ENCODE results near the gene SEC16B. TPM values are rescaled to one million over a fixed set of nuclear protein-coding genes. Genes with fewer than 3 reads are reported as not detected.

The SEC16B gene
- total RNA-seq, 1 donor from 2014 or later: 5.7 TPM

DNA sequence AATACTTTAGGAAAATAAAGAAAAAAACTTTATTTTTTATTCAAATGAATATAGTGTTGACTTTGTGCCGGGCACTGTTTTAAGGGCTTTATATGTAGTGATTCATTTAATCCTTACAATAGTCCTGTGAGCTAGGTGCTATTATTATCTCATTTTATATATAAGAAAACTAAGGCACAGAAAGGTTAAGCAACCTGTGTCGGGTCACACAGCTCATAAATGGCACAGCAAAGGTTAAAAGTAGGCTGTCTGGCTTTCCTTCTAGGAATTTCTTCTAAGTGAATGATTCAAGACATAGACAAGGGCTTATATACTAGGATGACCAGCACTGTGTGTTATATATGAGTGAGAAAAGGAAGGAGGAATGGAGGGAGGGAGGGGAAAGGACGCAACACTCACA, 35.4 kb downstream of the SEC16B start:
- H3K4me1 ChIP-seq (ENCODE audit: control insufficient read depth in 3 of 3, insufficient read depth in 3 of 3, low read length in 3 of 3): no peaks in the 10 kb centered on the region
- H3K27me3 ChIP-seq (ENCODE audit: control insufficient read depth in 3 of 3, insufficient read depth in 3 of 3, low read length in 3 of 3): no peaks in the 10 kb centered on the region
- no peak overlapping the region for H3K27ac ChIP-seq (ENCODE audit: low read depth, low read length)
- no peaks in the 10 kb centered on the region for H3K9me3 ChIP-seq (ENCODE audit: control insufficient read depth in 3 of 3, low read length in 3 of 3)
- peaks cover 46 to 80% (median 75%) of the 10 kb centered on the region in 3 donors for H3K36me3 ChIP-seq (ENCODE audit: control insufficient read depth in 3 of 3, insufficient read depth in 3 of 3, low read length in 3 of 3)
- H3K4me3 ChIP-seq (ENCODE audit: low read length in 3 of 3): no peak overlapping the region
- no peak overlapping the region for H3K9ac ChIP-seq (ENCODE audit: low read depth in 1 of 3, low read length in 3 of 3)

- H3K9me3 ChIP-seq (ENCODE audit: control insufficient read depth in 3 of 3, low read length in 3 of 3): no peaks in the 10 kb centered on the region
- H3K9ac ChIP-seq (ENCODE audit: low read depth in 1 of 3, low read length in 3 of 3): no peak overlapping the region
- H3K27ac ChIP-seq (ENCODE audit: low read depth, low read length): no peak overlapping the region
- no peaks in the 10 kb centered on the region for H3K4me1 ChIP-seq (ENCODE audit: control insufficient read depth in 3 of 3, insufficient read depth in 3 of 3, low read length in 3 of 3)
- H3K36me3 ChIP-seq (ENCODE audit: control insufficient read depth in 3 of 3, insufficient read depth in 3 of 3, low read length in 3 of 3): peaks cover 47 to 77% (median 75%) of the 10 kb centered on the region in 3 donors
- H3K27me3 ChIP-seq (ENCODE audit: control insufficient read depth in 3 of 3, insufficient read depth in 3 of 3, low read length in 3 of 3): no peaks in the 10 kb centered on the region
- no peak overlapping the region for H3K4me3 ChIP-seq (ENCODE audit: low read length in 3 of 3)
These were observed 36.0 kb downstream of the SEC16B start for GRCh38 chr1:177933881-177934280.

DNA sequence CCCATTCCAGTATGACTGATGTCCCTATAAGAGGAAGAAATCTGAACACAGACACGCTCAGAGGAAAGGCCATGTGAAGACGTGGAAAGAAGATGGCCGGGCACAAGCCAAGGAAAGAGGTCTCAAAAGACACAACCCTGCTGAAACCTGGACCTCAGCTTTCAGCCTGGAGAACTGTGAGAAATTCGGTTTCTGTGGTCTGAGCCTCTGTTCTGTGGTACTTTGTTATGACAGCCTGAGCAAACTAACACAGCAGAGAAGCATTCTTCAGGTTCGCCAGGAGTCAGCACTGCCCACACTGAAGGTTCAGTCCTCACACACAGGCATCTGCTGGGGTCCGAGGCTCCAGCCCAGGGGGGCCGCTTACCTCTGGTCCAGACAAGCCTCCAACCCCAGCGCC, 37.7 kb downstream of the SEC16B start:
- Histone ChIP-seq H3K36me3 (ENCODE audit: control insufficient read depth in 3 of 3, insufficient read depth in 3 of 3, low read length in 3 of 3) (peaks cover 45 to 66% (median 64%) of the 10 kb centered on the region in 3 donors), H3K27me3 (ENCODE audit: control insufficient read depth in 3 of 3, insufficient read depth in 3 of 3, low read length in 3 of 3) (no peaks in the 10 kb centered on the region), H3K9ac (ENCODE audit: low read depth in 1 of 3, low read length in 3 of 3) (no peak overlapping the region), H3K9me3 (ENCODE audit: control insufficient read depth in 3 of 3, low read length in 3 of 3) (no peaks in the 10 kb centered on the region), H3K4me3 (ENCODE audit: low read length in 3 of 3) (no peak overlapping the region), H3K27ac (ENCODE audit: low read depth, low read length) (no peak overlapping the region), H3K4me1 (ENCODE audit: control insufficient read depth in 3 of 3, insufficient read depth in 3 of 3, low read length in 3 of 3) (no peaks in the 10 kb centered on the region)

- no peaks in the 10 kb centered on the region for H3K9me3 ChIP-seq (ENCODE audit: control insufficient read depth in 3 of 3, low read length in 3 of 3)
- H3K4me1 ChIP-seq (ENCODE audit: control insufficient read depth in 3 of 3, insufficient read depth in 3 of 3, low read length in 3 of 3): no peaks in the 10 kb centered on the region
- no peak overlapping the region for H3K9ac ChIP-seq (ENCODE audit: low read depth in 1 of 3, low read length in 3 of 3)
- H3K36me3 ChIP-seq (ENCODE audit: control insufficient read depth in 3 of 3, insufficient read depth in 3 of 3, low read length in 3 of 3): peaks cover 28 to 42% (median 41%) of the 10 kb centered on the region in 3 donors
- H3K27me3 ChIP-seq (ENCODE audit: control insufficient read depth in 3 of 3, insufficient read depth in 3 of 3, low read length in 3 of 3): no peaks in the 10 kb centered on the region
- no peak overlapping the region for H3K4me3 ChIP-seq (ENCODE audit: low read length in 3 of 3)
- H3K27ac ChIP-seq (ENCODE audit: low read depth, low read length): no peak overlapping the region
These were observed 40.9 kb downstream of the SEC16B start for GRCh38 chr1:177928952-177929351.

DNA sequence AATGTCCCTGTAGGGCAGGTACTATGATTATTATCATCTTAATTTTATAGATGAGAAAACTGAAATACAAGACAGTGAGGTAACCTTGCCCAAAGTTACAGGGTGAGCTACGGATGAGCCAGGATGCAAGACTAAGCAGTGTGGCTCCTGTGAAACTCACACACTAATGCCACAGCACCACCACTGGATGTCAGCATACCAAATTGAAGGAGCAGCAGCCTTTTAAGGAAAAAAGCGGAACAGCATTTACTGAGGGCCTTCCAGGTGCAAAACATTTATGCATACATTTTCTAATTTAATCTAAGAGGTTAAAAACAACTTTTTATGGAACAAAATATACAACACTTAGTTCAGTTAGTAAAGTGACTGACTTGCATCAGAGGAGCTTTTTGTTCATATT, 41.7 kb downstream of the SEC16B start:
- H3K27me3 ChIP-seq (ENCODE audit: control insufficient read depth in 3 of 3, insufficient read depth in 3 of 3, low read length in 3 of 3): no peaks in the 10 kb centered on the region
- H3K36me3 ChIP-seq (ENCODE audit: control insufficient read depth in 3 of 3, insufficient read depth in 3 of 3, low read length in 3 of 3): peaks cover 26 to 36% (median 33%) of the 10 kb centered on the region in 3 donors
- no peak overlapping the region for H3K9ac ChIP-seq (ENCODE audit: low read depth in 1 of 3, low read length in 3 of 3)
- H3K4me1 ChIP-seq (ENCODE audit: control insufficient read depth in 3 of 3, insufficient read depth in 3 of 3, low read length in 3 of 3): no peaks in the 10 kb centered on the region
- H3K9me3 ChIP-seq (ENCODE audit: control insufficient read depth in 3 of 3, low read length in 3 of 3): no peaks in the 10 kb centered on the region
- H3K4me3 ChIP-seq (ENCODE audit: low read length in 3 of 3): no peak overlapping the region
- no peak overlapping the region for H3K27ac ChIP-seq (ENCODE audit: low read depth, low read length)

DNA sequence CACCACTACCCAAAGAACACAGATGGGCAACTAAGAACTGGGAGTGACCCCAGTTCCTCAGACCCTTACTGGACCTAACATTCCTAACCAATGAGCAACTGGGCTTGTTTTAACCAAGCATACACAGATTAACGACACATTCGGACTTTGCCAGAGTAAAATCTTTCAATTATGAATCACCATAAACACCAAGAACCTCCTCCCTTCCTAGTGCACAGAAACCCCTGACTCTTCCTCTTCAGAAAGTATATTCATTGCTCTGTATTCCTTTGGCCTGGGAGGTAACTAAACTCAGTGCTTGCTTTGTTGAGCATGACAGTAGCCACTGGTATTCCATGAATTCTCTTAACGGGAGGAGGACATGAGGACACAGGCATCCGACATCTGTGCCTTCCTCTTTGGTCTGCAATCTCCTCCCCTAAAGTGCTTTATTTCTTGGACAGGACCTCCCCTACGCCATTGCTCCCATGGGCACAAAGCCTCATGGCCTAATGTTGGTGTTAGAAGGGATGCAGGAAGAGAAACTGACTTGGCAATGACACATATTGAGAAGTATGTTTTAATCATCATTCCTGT, 42.7 kb downstream of the SEC16B start:
- no peak overlapping the region for H3K27ac ChIP-seq (ENCODE audit: low read depth, low read length)
- H3K36me3 ChIP-seq (ENCODE audit: control insufficient read depth in 3 of 3, insufficient read depth in 3 of 3, low read length in 3 of 3): peaks cover 19 to 27% (median 24%) of the 10 kb centered on the region in 3 donors
- no peak overlapping the region for H3K9ac ChIP-seq (ENCODE audit: low read depth in 1 of 3, low read length in 3 of 3)
- no peaks in the 10 kb centered on the region for H3K9me3 ChIP-seq (ENCODE audit: control insufficient read depth in 3 of 3, low read length in 3 of 3)
- no peaks in the 10 kb centered on the region for H3K27me3 ChIP-seq (ENCODE audit: control insufficient read depth in 3 of 3, insufficient read depth in 3 of 3, low read length in 3 of 3)
- no peak overlapping the region for H3K4me3 ChIP-seq (ENCODE audit: low read length in 3 of 3)
- no peaks in the 10 kb centered on the region for H3K4me1 ChIP-seq (ENCODE audit: control insufficient read depth in 3 of 3, insufficient read depth in 3 of 3, low read length in 3 of 3)

DNA sequence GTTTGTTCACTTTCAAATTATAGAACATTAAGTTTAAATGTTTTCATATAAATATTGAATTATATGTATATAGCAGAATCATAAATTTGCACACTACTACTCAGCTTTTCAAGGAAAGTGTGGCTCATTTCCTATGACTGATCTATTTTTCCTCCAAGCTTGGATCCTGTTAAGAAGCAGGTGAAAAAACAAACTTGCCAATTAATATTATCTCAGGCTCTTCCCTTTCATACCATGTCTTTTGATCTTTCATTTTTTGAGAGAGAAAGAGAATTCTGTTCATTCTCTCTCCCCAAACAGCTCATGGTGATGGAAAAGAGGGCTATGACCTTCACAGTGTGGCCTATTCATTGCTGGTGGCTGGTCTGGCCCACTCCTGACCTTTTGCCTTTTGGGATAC, 43.7 kb downstream of the SEC16B start:
- Histone ChIP-seq H3K4me1 (ENCODE audit: control insufficient read depth in 3 of 3, insufficient read depth in 3 of 3, low read length in 3 of 3) (no peaks in the 10 kb centered on the region), H3K36me3 (ENCODE audit: control insufficient read depth in 3 of 3, insufficient read depth in 3 of 3, low read length in 3 of 3) (peaks cover 16 to 20% (median 17%) of the 10 kb centered on the region in 3 donors), H3K27me3 (ENCODE audit: control insufficient read depth in 3 of 3, insufficient read depth in 3 of 3, low read length in 3 of 3) (no peaks in the 10 kb centered on the region), H3K9me3 (ENCODE audit: control insufficient read depth in 3 of 3, low read length in 3 of 3) (no peaks in the 10 kb centered on the region), H3K9ac (ENCODE audit: low read depth in 1 of 3, low read length in 3 of 3) (no peak overlapping the region), H3K4me3 (ENCODE audit: low read length in 3 of 3) (no peak overlapping the region), H3K27ac (ENCODE audit: low read depth, low read length) (no peak overlapping the region)

- Histone ChIP-seq H3K9ac (ENCODE audit: low read depth in 1 of 3, low read length in 3 of 3) (no peak overlapping the region), H3K36me3 (ENCODE audit: control insufficient read depth in 3 of 3, insufficient read depth in 3 of 3, low read length in 3 of 3) (peaks cover 8 to 11% (median 8%) of the 10 kb centered on the region in 3 donors), H3K9me3 (ENCODE audit: control insufficient read depth in 3 of 3, low read length in 3 of 3) (no peaks in the 10 kb centered on the region), H3K27ac (ENCODE audit: low read depth, low read length) (no peak overlapping the region), H3K27me3 (ENCODE audit: control insufficient read depth in 3 of 3, insufficient read depth in 3 of 3, low read length in 3 of 3) (no peaks in the 10 kb centered on the region), H3K4me3 (ENCODE audit: low read length in 3 of 3) (no peak overlapping the region), H3K4me1 (ENCODE audit: control insufficient read depth in 3 of 3, insufficient read depth in 3 of 3, low read length in 3 of 3) (no peaks in the 10 kb centered on the region)
These were observed 44.9 kb downstream of the SEC16B start for GRCh38 chr1:177925006-177925405.

GRCh38 chr1:177923441-177923840, 46.4 kb downstream of the SEC16B start:
- no peak overlapping the region for H3K4me3 ChIP-seq (ENCODE audit: low read length in 3 of 3)
- H3K27me3 ChIP-seq (ENCODE audit: control insufficient read depth in 3 of 3, insufficient read depth in 3 of 3, low read length in 3 of 3): no peaks in the 10 kb centered on the region
- no peak overlapping the region for H3K27ac ChIP-seq (ENCODE audit: low read depth, low read length)
- no peaks in the 10 kb centered on the region for H3K4me1 ChIP-seq (ENCODE audit: control insufficient read depth in 3 of 3, insufficient read depth in 3 of 3, low read length in 3 of 3)
- no peak overlapping the region for H3K9ac ChIP-seq (ENCODE audit: low read depth in 1 of 3, low read length in 3 of 3)
- H3K36me3 ChIP-seq (ENCODE audit: control insufficient read depth in 3 of 3, insufficient read depth in 3 of 3, low read length in 3 of 3): no peaks in the 10 kb centered on the region
- H3K9me3 ChIP-seq (ENCODE audit: control insufficient read depth in 3 of 3, low read length in 3 of 3): no peaks in the 10 kb centered on the region

GRCh38 chr1:177922209-177922608, 47.6 kb downstream of the SEC16B start:
- Histone ChIP-seq H3K4me1 (ENCODE audit: control insufficient read depth in 3 of 3, insufficient read depth in 3 of 3, low read length in 3 of 3) (no peaks in the 10 kb centered on the region), H3K9ac (ENCODE audit: low read depth in 1 of 3, low read length in 3 of 3) (no peak overlapping the region), H3K36me3 (ENCODE audit: control insufficient read depth in 3 of 3, insufficient read depth in 3 of 3, low read length in 3 of 3) (no peaks in the 10 kb centered on the region), H3K27ac (ENCODE audit: low read depth, low read length) (no peak overlapping the region), H3K4me3 (ENCODE audit: low read length in 3 of 3) (no peak overlapping the region), H3K27me3 (ENCODE audit: control insufficient read depth in 3 of 3, insufficient read depth in 3 of 3, low read length in 3 of 3) (no peaks in the 10 kb centered on the region), H3K9me3 (ENCODE audit: control insufficient read depth in 3 of 3, low read length in 3 of 3) (no peaks in the 10 kb centered on the region)
